ENCODE measurements around the gene HDAC4.
A peak's percentile ranks its signal among the peaks of the same experiment; 100 is the strongest.

The HDAC4 gene

DNA sequence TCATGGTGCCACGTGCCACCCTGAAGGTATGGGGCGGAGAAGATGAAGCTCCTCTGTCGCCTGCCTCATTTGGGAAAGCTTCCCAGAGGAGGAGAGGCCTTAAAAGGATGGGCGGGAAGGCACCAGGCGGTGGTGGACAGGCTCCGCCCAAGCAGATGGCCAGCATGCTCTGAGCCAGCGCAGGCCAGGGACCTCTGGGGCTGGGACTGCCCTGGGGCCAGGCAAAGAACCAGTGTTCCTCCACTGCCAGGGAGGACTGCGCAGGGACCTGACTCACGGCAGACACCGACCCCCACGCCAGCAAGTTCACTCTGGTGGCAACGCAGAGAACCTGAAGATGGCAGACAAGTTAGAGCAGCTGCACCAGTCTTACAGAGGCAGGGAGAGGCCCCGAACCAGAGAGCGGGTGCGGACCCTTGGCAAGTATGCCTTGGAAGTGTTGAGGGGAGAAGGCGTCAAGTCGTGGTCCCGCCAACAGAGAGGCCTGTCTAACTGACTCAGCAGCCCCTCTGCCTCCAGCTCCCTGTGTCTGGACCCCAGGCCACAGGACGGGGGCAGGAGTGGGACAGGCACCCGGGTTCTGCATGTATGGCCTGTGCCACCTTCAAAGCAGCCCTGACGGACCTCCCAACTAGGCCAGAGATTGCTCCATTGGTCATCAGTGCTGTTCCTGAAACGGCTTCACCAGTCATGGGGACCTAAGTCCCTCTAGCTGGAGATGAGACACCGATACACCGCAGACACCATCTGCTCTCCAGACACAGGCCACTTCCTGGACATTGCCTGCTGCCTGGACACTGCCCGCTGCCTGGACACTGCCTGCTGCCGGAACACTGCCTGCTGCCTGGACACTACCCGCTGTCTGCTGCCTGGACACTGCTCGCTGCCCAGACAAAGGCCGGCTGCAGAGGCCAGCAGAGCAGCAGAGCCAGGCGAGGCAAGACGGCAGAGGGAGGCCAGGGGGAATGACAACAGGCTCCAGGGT, 124.7 kb downstream of the HDAC4 start:
- DNase-seq = no peak

DNA sequence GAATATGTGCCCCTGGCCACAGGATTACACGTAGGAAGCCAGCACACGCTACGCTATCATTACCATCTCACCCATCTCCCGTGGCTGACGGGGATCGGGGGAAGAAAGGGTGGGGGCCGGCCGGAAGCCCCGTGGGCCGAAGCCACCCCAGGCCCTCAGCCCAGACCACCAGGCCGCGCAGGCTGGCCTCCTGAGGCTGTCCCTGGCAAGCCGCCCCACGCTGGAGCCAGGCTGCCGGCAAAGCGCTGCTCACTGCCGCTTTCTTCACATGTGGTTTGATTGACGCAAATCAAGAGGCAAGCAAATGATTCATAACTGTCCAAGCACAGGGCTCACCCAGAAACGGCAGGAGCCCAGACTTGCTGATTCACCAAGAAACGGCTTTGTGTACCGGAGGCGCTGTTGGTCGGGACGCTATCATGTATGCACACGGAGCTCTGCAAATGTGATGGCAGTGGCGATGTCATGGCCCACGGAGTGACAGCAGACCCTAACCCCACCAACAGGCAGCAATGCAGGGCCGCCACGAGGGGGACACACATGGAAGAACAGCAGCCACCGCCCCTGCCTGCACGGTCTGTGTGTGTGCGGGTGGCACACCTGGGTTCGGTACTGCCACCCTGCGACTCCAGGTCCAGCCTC, 125.7 kb downstream of the HDAC4 start:
- DNase-seq = peak; percentile 85

DNA sequence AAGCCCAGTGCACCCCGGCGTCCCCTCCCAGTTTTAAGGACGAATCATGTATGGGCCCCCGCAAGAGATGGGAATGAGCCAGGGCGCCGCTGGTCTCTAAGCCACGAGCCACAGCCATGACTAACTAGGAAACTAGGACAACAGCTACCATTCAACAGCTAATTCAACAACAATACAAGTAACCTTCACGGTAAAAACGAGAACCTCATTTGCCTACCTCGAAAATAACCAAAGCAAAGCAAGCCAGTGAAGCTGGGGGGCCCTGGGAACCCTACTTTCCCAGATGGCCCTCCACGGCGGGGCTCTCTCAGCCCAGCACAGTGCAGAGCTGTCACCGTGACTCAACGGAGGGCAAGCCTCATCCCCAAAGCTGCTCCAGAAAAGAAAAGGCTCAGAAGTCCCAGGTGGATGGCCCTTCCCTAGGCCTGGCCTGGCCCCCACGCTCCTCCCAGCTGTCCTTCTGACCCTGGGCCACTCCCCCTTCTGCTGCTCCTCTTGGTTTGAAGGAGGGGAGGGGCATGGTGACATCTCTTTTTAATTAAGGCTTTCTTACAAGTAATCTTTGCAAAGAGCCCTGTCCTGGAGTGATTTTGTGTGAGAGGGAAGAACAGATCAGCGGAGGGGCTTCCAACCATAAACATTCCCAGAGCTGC, 126.3 kb downstream of the HDAC4 start:
- peak; percentile 37 for DNase-seq

DNA sequence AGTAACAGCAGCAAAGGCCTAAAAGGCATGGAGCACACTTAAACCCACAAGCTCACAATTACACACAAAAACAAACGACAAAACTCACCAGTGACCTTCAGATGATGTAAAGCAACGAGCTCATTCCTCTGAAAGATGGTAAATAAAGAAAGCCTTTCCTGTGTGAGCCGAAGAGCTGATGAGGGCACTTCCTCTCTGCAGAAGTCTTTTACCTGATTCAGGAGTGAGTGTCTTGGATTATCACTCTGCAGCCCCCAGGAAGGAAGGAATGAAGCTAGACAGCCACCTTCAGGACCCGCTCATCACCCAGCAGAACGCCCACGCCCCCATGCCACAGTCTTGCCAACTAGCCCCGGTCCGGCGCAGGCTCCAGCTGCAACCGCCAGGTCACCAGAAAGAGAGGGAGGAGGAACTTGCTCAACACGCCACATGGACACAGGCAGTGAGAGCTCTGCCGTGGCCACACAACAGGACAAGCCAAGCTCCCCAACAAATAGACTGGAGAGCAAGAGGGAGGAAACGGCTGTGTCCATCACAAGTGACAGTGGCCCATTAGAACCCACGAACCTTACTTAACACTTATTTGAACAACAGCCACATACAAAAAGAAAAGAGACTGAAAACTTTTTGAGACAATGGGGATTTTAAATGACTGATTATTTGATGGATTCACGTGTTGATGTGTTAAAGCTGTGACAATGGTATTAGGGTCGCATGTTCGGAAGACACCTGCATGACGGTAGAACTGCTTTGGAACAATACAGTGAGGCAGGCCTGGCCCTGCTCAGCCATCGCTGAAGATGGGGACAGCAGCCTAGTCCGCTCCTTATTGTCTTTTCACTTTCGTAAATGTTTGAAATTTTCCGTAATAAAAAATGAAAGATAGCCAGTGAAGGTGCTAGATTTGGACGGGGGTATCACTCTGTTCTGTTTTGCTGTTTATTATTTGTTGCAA, 127.3 kb downstream of the HDAC4 start:
- DNase-seq = no peak

DNA sequence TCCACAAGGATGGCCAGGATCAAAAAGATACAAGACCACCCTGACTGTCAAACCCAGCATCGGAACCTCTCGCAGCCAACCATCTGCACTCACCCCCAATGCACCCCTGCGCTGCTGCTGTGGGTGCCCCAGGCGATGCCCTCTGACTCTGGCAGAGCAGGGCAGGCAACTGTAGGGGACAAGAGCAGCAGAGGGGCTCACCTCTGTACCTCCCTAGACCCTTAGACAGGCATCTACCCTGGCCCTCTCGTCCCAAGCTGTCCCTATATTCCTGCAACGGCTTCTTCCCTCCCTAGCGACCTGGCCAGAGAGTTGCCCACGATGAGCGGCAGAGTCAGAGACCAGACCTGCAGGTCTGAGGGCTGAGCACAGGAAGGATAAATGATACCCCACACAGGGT, 128.2 kb downstream of the HDAC4 start:
- no peak for DNase-seq

DNA sequence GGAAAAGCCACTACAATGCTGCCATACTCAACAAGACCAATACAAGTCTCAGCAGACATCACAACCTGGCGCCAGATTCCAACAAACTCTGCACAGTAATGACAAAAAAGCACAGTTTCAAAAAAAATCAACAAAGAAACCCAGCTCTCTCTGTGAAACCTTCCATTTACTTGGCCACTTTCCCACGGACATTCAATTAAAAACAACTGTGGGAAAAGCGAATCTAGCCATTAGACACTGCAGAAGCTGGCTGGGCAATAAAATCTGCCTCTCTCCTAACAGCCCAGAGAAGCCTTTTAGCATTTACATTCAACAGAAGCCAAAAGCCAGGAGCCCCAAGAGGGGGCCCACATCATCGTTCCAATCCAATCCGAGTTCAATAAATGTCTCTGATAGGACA, 128.9 kb downstream of the HDAC4 start:
- DNase-seq = no peak

DNA sequence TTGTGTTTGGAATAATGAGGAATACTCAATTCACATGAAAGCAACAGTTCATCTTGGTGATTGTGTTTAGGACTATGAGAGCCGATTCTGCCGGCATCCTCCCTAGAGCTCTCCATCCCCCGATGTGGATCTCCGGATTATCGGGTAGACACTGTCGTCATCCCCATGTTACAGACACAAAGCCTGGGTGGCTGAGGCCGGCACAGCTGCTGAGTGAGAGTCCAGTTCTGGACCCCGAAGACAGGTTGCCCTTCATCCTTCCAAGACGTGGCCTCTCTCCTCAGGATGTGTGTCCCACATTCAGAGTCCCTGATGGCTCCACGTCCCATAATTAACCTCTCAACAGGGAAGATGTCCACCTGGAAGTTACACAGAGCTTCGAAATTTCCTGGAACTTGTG, 129.3 kb downstream of the HDAC4 start:
- no peak for DNase-seq

DNA sequence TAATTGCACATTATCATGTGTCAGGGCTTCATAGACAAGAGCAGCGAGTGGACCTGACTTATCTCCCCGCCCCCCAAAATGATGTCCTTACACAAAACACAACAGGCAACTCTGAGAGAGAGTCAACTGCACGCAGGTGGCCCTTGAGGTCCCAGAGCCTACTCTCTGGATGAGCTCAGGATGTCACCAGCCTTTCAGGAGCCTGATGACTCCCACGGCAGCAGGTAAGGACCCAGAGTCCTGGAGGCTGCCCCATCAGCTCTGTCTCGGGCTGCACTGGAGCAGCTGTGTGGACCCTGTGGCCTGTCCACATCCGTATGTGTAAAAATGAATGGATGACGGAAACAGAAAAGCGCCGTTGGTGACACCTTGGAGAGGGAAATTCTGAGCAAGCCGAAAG, 130.9 kb downstream of the HDAC4 start:
- DNase-seq = no peak

DNA sequence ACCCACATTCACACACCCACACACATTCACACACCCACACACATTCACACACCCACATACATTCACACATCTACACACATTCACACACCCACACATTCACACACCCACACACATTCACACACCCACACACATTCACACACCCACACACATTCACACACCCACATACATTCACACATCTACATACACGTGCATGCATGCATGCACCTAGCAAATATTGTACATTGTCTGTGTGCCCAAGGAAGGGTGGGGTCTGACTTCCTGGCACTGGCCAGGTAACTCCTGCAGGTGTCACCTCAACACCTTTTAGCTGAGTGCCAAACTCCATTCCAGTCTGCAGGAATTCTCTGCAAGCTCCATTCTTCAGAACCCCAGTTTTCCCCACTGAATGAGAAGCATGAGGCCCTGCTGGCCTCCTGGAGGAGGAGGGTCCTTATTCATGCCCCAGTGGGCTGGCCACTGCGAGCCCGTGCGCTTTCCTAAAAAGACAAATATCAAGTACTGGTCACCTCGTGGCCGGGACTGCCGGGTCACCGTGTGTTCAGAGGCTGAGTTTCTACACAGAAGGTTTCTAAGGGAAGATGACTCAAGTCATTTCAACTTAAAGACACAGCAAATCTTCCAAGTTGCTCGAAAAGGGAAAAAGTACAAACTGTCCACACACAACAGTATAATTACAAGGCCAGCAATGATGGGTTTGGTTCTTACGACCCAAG, 131.5 kb downstream of the HDAC4 start:
- peak; percentile 30 for DNase-seq

DNA sequence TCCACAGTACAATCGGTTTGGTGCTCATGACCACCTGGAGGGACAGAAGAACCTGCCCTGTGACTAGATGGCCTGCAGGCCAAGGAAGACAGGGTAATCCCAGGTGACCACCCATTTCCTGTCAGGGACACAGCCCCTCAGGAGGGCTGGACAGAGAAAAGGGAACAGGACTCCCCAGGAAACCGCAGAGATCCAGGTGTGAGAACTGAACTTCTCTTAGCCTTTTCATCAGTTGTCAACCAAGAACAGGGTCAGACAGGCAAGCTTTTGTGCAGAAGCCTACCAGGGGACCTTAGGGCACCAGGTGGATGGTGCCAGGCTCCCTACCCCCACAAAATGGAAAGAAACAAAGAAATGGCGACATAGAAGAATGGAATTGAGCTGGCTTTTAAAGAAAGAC, 132.3 kb downstream of the HDAC4 start:
- DNase-seq = no peak

DNA sequence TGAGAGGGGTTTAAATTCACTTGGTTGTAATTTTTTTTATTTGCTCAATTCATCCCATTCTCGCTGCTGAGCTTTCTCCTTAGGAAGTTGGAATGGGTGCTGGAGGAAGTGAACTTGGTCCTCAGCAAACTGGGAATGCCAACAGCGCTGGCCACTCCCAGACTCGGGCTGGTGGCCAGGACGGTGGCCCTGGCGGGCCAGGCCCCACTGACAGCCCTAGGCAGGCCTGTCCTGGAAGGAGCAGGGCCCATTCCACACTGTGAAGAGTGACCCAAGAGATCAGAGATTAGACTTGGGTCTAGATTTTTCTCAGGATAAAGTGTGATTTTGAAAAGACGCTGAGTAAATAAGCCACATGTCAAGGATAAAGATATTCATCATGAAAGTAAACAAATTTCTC, 132.7 kb downstream of the HDAC4 start:
- DNase-seq = no peak

DNA sequence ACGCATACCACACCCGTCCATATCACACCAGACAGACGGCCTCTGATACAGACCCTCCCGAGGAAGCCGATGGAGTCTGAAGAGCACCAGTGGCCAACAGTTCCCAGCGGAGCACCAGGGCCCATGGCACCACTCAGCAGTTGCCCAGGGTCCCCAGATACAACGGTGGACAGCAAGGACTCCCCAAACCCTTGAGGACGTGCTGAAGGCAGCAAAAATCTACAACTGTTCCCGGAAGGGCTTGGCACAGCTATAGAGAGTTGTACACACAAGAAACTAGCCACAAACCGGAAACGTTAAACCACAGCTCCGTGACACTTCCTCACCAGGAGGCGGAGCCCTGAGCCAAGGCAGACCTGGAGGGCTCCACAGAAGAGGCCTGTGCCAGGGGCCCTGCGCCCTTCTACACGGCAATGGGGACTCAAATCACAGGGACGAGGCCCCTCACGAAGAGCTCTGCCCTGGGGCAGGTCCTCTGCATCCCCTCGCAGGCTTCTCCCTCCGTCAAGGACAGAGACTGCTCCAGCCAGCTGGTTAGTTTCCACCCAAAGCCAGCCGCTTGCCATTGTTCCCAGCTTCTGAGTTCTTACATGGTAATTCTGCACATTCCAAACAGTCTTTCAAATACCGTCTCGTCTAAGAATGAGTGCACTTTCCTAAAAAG, 133.4 kb downstream of the HDAC4 start:
- DNase-seq = peak; percentile 89

DNA sequence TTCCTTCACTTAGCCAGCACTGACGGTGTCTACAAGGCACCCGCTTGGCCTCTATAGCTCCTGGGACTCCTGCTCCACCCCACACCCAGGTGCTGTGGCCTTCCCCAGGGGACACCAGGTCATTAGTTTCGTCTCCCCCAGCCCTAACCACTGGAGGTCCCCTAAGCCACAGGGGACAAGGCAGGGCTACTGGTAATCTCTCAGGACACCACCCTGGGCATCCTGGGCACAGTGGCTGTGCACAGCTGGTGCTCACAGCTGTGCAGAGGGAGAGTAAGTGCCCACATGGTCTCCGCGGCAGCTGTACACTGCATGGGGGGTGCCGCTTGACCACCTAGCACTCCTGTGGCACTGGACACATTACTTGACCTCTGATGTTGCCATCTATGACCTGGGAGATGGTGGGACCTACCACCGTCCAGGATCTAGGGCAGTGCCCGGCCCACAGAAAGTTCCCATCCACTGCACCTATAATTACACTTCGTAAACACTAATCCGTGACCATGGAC, 134.0 kb downstream of the HDAC4 start:
- DNase-seq = no peak

DNA sequence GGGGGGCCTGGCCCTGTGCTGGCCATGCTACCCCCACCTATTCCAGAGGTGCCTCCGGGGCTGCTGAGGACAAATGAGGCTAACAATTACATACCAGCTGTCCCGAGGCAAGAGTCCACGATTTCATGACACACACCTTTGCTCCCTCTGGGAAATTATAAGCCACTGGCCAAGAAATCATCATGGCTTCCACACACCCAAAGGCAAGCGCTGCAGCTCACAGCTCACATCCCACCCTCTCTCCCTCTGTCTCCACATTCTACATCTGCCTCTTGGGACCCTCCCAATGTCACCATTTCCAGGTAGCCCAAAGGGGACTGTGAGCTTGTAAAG, 134.4 kb downstream of the HDAC4 start:
- DNase-seq = no peak

DNA sequence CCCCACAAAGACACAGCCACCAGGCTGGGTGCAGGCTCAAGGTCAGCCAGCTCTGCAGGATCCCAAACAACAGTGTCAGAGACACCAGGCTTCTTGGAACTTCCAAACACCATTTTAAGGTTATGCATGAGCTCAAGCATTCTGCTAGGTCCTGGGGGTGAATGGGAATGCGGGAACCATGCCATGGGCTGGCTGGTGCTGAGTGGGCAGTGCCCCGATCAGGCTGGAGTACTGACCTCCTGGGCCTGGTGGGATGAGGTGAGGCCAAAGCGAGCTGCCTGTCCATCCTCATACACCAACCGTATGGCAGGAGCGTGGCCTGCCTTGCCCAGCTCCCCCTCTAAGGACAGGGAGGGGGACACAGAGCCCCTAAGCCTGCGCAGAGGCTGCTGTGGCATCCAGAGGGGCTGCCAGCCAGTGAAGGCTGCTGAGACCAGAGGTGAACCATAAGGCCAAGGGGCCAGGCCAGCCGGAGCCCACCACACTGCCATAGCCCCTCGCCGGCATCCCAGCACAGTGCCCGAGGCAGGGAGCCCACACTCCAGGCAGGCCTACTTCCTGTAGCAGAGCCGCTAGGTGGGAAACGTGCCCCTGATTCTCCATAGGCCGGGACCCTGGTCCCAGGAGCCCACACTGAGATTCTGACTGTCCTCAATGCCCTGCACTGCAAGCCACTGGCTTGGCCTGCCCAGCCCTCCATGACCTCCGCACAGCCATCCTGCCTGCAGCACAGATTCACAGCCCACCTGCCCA, 135.0 kb downstream of the HDAC4 start:
- no peak for DNase-seq

DNA sequence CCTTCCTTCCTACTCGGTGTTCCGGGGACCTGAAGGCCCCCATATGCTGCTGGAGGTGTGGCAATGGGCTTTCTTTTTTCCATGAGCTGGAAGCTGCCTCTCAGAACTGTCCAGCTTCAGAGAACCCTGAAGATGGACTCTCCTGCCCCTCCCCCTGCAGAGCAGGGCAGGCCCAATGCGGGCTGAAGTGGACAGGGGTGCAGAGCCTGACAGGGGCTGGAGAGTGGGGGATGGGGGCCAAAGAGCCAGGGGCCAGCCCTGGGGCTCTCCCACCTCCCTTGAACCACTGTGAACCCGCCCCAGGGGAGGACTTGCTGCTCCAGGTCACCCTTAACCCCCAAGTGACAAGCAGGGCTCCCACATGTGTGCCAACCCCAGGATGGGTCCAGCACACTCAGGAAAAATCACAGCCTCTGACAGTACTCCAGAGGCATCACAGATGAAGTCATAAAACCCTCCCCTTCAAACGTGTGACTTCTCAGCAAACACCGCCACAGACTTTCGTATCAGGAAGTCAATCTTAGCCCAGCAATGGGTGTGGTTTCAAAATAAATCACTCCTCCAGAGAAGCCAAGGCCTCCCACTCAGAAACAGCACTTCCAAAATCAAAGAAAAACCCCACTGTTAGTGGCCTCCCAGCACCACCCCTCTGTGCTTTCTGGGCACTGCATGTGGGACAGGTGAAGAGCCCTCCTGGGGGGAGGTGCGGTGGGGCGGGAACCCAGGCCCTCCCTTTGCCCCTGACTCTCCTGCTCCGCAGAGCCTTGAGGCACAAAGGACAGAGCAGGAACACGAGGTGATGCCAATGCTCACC, 135.8 kb downstream of the HDAC4 start:
- DNase-seq = peak; percentile 61

DNA sequence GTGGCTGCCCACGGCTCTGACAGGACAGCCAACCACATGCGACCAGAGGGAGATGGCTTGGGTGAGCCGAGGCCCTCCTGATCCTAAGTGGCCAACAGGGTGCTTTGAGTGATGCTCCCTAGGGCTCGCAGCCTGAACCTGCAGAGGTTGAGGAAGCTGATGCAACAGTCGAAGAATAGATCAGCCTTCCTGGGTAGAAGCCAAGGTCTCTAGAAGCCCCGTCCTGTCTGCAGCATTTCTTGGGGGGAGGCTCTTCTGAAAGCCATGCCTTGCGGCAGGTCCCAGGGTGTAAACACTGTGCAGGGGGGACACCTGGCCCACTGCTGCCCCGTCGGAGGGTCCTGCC, 136.4 kb downstream of the HDAC4 start:
- no peak for DNase-seq

DNA sequence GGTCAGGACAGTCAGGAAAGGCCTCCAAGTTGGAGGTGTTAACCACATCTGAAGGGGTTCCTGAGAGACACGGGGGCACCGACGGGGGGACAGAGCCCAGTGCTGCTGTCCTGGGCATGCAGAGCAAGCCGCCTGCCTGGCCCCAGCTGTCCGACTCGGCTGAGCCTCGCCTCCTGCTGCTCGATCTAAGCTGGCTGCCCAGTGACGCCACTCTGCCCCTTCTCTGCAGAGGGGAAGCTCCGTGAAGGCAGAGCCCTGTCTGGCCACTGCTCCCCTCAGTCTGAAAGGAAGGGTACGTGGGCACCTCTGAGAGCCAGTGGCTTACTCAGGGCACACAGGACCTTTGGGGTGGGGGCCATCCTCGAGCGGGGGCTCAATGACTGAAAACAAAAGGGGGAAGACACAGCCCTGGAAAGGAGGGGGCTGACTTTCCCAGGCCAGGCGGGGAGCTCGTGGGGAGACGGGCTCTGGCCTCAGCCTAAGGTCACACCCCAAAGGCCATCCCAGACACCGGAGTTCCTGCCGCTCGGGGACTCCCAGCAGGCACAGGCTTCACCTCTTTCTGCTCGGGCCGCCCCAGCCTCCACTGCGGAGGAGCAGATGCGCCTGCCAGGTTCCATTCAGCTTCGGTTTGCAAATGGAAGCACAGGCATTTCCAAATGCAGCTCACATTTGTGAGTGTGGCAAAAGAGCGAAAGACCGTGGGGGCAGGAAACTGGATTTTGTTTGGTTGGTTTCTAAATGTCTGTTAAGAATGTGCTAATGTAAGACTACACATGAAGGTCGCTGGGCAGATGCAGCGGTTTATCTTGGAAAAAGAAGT, 136.9 kb downstream of the HDAC4 start:
- DNase-seq = no peak

DNA sequence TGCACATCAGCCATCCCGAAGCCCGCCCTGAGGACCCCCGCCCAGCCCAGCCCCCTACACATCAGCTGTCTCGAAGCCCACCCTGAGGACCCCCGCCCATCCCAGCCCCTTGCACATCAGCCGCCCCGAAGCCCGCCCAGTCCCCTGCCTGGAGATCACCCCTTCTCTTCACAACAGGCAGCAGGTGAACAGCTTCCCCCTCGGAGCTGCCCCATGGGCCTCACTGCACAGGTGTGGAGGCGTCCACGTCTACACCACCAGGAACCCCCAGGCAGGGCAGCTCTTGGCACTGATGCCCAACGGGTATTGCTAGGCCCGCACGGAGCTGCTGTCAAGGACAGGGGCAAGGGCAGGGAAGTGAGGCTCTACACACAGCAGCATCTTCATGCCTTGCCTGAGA, 137.6 kb downstream of the HDAC4 start:
- DNase-seq = no peak
